Kidney (tissue), 14 donors: ENCODE data around the gene PRKAR2B. TPM values are rescaled to one million over a fixed set of nuclear protein-coding genes. Genes with fewer than 3 reads are reported as not detected.

Source experiments
- DNase-seq, 5 donors: peaks; one replicate each; pipeline ENCODE4 v3.0.0-alpha.2; 2013 to 2020
- FAIRE-seq: peaks from 2 replicates; lab custom pipeline; 2012; peaks lifted over from hg19 to GRCh38; lab: Jason Lieb, UNC
- H3K27ac ChIP-seq, 2 donors: one replicate each; pipeline ENCODE4 v1.7.0; 2013; ENCODE audit warnings: low read depth in 2 of 2, low read length in 2 of 2, inconsistent platforms in 1 of 2
- H3K27me3 ChIP-seq: one replicate; pipeline ENCODE4 v1.7.1; 2013; ENCODE audit warnings: low read length, inconsistent platforms; ENCODE audit not compliant: control insufficient read depth, insufficient read depth
- H3K36me3 ChIP-seq, 3 donors: one replicate each; pipeline versions ENCODE4 v1.7.0 to v1.7.1; 2013; ENCODE audit warnings: low read length in 3 of 3, control low read depth in 1 of 3, inconsistent platforms in 1 of 3; ENCODE audit not compliant: insufficient read depth in 3 of 3, control insufficient read depth in 2 of 3
- H3K4me1 ChIP-seq, 3 donors: one replicate each; pipeline versions ENCODE4 v1.7.0 to v1.7.1; 2013; ENCODE audit warnings: low read length in 3 of 3, inconsistent platforms in 1 of 3, low read depth in 1 of 3; ENCODE audit not compliant: control insufficient read depth in 2 of 3, insufficient read depth in 2 of 3
- H3K4me3 ChIP-seq, 3 donors: one replicate each; pipeline versions ENCODE4 v1.7.0 to v1.8.1; 2013; ENCODE audit warnings: low read length in 3 of 3, control low read depth in 1 of 3, inconsistent platforms in 1 of 3
- H3K9ac ChIP-seq, 3 donors: one replicate each; pipeline versions ENCODE4 v1.7.0 to v1.7.1; 2013; ENCODE audit warnings: low read length in 3 of 3, control low read depth in 1 of 3, inconsistent platforms in 1 of 3
- H3K9me3 ChIP-seq, 3 donors: one replicate each; pipeline versions ENCODE4 v1.7.0 to v1.7.1; 2013; ENCODE audit warnings: low read length in 3 of 3, control low read depth in 1 of 3, inconsistent platforms in 1 of 3; ENCODE audit not compliant: control insufficient read depth in 2 of 3, insufficient read depth in 1 of 3
- CTCF ChIP-seq: IDR thresholded peaks from 3 replicates; pipeline ENCODE4 v1.5.1; 2012; ENCODE audit warnings: mild to moderate bottlenecking, moderate library complexity, borderline replicate concordance; ENCODE audit not compliant: insufficient read depth; ENCODE audit errors: extremely low read depth
- intact Hi-C: fragments of 100-400 bp; cut with DNase I; formaldehyde crosslinking; loops from one replicate; pipeline ENCODE4 v1.11.1; 2022
- polyA plus RNA-seq: library from polyadenylated mRNA; stranded (reverse); fragments of 350-450 nt; fragmentation: Illumina TruSeq; extraction: RNeasy Lipid Tissue Mini Kit (QIAGEN cat#74804); gene quantifications from one replicate; pipeline ENCODE4 v1.2.3, GENCODE V29; 2014; ENCODE audit warnings: low read depth, low replicate concordance; ENCODE audit not compliant: insufficient read depth
- total RNA-seq: library from RNA; stranded (reverse); fragmentation: NEBNext Ultra II Directional; extraction: Animal tissue kit (Norgen Biotek cat#: 25700); gene quantifications from one replicate; pipeline ENCODE4 v1.2.1, GENCODE V29; 2021
- donor health status: control.
- donor health status: control.
- donor health status: control.
- donor health status: control.
- donor health status: control.
- donor health status: DM: yes; HTN: yes; CAD: no.
- donor health status: Normal renal cell carcinoma (clear cell type).

Gene PRKAR2B
- total and polyA plus RNA-seq, 2 donors from 2014 or later, result 6.9 to 7.3 TPM

- TF ChIP-seq CTCF, result no peak
- Histone ChIP-seq H3K9ac (no peak overlapping the region), H3K9me3 (no peaks in the 10 kb centered on the region), H3K36me3 (peaks cover 0 to 10% (median 9%) of the 10 kb centered on the region in 3 donors), H3K4me3 (no peak overlapping the region), H3K27me3 (no peaks in the 10 kb centered on the region), H3K27ac (no peak overlapping the region), H3K4me1 (peaks cover 0 to 2% (median 0%) of the 10 kb centered on the region in 3 donors)
- DNase-seq (no peak), FAIRE-seq (no peak)
- intact Hi-C loops, result no loop called here
Measured at GRCh38 chr7:107209565-107209964, 165.1 kb downstream of the PRKAR2B start.

- peaks cover 0 to 2% (median 0%) of the 10 kb centered on the region in 3 donors for H3K4me1 ChIP-seq
- DNase-seq (no peak), FAIRE-seq (no peak)
- no peak overlapping the region for H3K4me3 ChIP-seq
- intact Hi-C loops, result no loop called here
- TF ChIP-seq CTCF, result no peak
- peaks cover 0 to 7% (median 3%) of the 10 kb centered on the region in 3 donors for H3K36me3 ChIP-seq
- no peak overlapping the region for H3K27ac ChIP-seq
- no peaks in the 10 kb centered on the region for H3K9me3 ChIP-seq
- H3K27me3 ChIP-seq, result no peaks in the 10 kb centered on the region
- H3K9ac ChIP-seq, result no peak overlapping the region
Measured at GRCh38 chr7:107210400-107210799, 165.9 kb downstream of the PRKAR2B start.

Other genes starting within 250 kb of the PRKAR2B start
- 8.6 TPM for gene PIK3CG, start 179.4 kb upstream of the PRKAR2B start, total RNA-seq
- gene PIK3CG, start 179.4 kb upstream of the PRKAR2B start, polyA plus RNA-seq, result 0.15 TPM
- 64.4 TPM for gene HBP1, start 124.3 kb downstream of the PRKAR2B start, total RNA-seq
- gene HBP1, start 124.3 kb downstream of the PRKAR2B start, polyA plus RNA-seq, result 29.3 TPM